Type B pancreatic cell (in vitro differentiated cells): Measurements from ENCODE around the gene INSL3. TPM values are rescaled to one million over a fixed set of nuclear protein-coding genes. Genes with fewer than 3 reads are reported as not detected.
A peak's percentile ranks its signal among the peaks of the same experiment; 100 is the strongest.
"Not testable (repeated sequence)": the region's sequence is repeated elsewhere in the genome, so short reads cannot be mapped to it uniquely, and the experiment has no call there.

Experiments
- DNase-seq: peaks from one replicate; pipeline ENCODE4 v3.0.0; 2021; ENCODE audit warnings: mixed read lengths; ENCODE audit not compliant: unreplicated experiment; ENCODE audit errors: extremely low spot score
- H3K27ac Mint-ChIP-seq: 2 replicates; pipeline ENCODE4 v1.8.0; 2021; ENCODE audit warnings: mild to moderate bottlenecking, mixed read lengths
- H3K27me3 Mint-ChIP-seq: 2 replicates; pipeline ENCODE4 v1.8.0; 2021; ENCODE audit warnings: mixed read lengths
- H3K36me3 Mint-ChIP-seq: 2 replicates; pipeline ENCODE4 v1.8.0; 2021; ENCODE audit warnings: mixed read lengths
- H3K4me1 Mint-ChIP-seq: one replicate; pipeline ENCODE4 v1.8.0; 2021; ENCODE audit warnings: mixed read lengths; ENCODE audit not compliant: unreplicated experiment
- H3K4me3 Mint-ChIP-seq: 2 replicates; pipeline ENCODE4 v1.8.0; 2021; ENCODE audit warnings: mild to moderate bottlenecking, mixed read lengths
- H3K9me3 Mint-ChIP-seq: 2 replicates; pipeline ENCODE4 v1.8.0; 2021; ENCODE audit warnings: mixed read lengths
- CTCF ChIP-seq: fragments of 200-600 bp; sonication (generic); conservative IDR thresholded peaks from 2 replicates; pipeline ENCODE4 v1.5.0; 2021; ENCODE audit warnings: antibody characterized with exemption, mild to moderate bottlenecking
- total RNA-seq: library from RNA; stranded (reverse); gene quantifications from 2 replicates; pipeline ENCODE4 v1.2.1, GENCODE V29; 2021; ENCODE audit warnings: low replicate concordance

INSL3 gene
- total RNA-seq, 1 donor from 2014 or later: not detected

GRCh38 chr19:17803264-17803896 lies 17.9 kb downstream of the INSL3 start:
- Mint-ChIP-seq H3K4me3 (no peak overlapping the region), H3K27me3 (peaks cover 21% of the 10 kb centered on the region), H3K4me1 (no peaks in the 10 kb centered on the region), H3K27ac (no peak overlapping the region), H3K36me3 (no peaks in the 10 kb centered on the region), H3K9me3 (no peaks in the 10 kb centered on the region)
- DNase-seq: no peak
- TF ChIP-seq CTCF: no peak

GRCh38 chr19:17802137-17802858 lies 19.0 kb downstream of the INSL3 start:
- Mint-ChIP-seq H3K4me1 (no peaks in the 10 kb centered on the region), H3K36me3 (no peaks in the 10 kb centered on the region), H3K27me3 (peaks cover 26% of the 10 kb centered on the region), H3K27ac (no peak overlapping the region), H3K4me3 (no peak overlapping the region), H3K9me3 (no peaks in the 10 kb centered on the region)
- no peak for DNase-seq
- no peak for TF ChIP-seq CTCF

GRCh38 chr19:17798599-17798998 lies 22.7 kb downstream of the INSL3 start:
- H3K27me3 Mint-ChIP-seq: peaks cover 51% of the 10 kb centered on the region
- not testable (repeated sequence) for H3K4me1 Mint-ChIP-seq, H3K4me3 Mint-ChIP-seq, H3K9me3 Mint-ChIP-seq, H3K27ac Mint-ChIP-seq, H3K36me3 Mint-ChIP-seq, DNase-seq

- H3K4me3 Mint-ChIP-seq: peak overlapping the region; percentile 27
- H3K4me1 Mint-ChIP-seq: no peaks in the 10 kb centered on the region
- H3K9me3 Mint-ChIP-seq: no peaks in the 10 kb centered on the region
- no peak for TF ChIP-seq CTCF
- H3K36me3 Mint-ChIP-seq: no peaks in the 10 kb centered on the region
- peak overlapping the region; percentile 85 for H3K27ac Mint-ChIP-seq
- DNase-seq: no peak
- peaks cover 54% of the 10 kb centered on the region for H3K27me3 Mint-ChIP-seq
Measured at GRCh38 chr19:17797424-17798201, 23.7 kb downstream of the INSL3 start.

- TF ChIP-seq CTCF: no peak
- Mint-ChIP-seq H3K27ac (peak overlapping the region; percentile 85), H3K27me3 (peaks cover 49% of the 10 kb centered on the region), H3K36me3 (no peaks in the 10 kb centered on the region), H3K4me3 (peak overlapping the region; percentile 27), H3K4me1 (peaks cover under 1% of the 10 kb centered on the region), H3K9me3 (no peaks in the 10 kb centered on the region)
- DNase-seq: no peak
Measured at GRCh38 chr19:17796838-17797423, 24.4 kb downstream of the INSL3 start.
